Measurements from ENCODE around the gene C15orf62. TPM values are rescaled to one million over a fixed set of nuclear protein-coding genes. Genes with fewer than 3 reads are reported as not detected.

Gene C15orf62
- total and polyA plus RNA-seq, 4 donors: 0.17 to 6.0 (median 1.5) TPM

Small RNAs within 50 kb of the gene (small RNA-seq; reads per million reads assigned to genes)
- gene SUMO2P15 (ENCODE audit: low replicate concordance): not detected

Other genes with a start within 250 kb of the C15orf62 start
- gene CCDC32, start 204.9 kb upstream of the C15orf62 start, total RNA-seq: 10 to 100 TPM; 19.7 to 23.7 TPM
- 10 to 100 TPM; 29.9 to 31.6 TPM for gene CCDC32, start 204.9 kb upstream of the C15orf62 start, polyA plus RNA-seq (ENCODE audit: insufficient read length in 2 of 2)
- gene RPUSD2, start 200.7 kb upstream of the C15orf62 start, total RNA-seq: 10 to 100 TPM in 1 of 2 donors, 1 to 10 TPM in 1; 8.2 to 11.4 TPM
- 10 to 100 TPM; 11.3 to 12.0 TPM for gene RPUSD2, start 200.7 kb upstream of the C15orf62 start, polyA plus RNA-seq (ENCODE audit: insufficient read length in 2 of 2)
- 10 to 100 TPM; 11.2 to 13.7 TPM for gene KNL1, start 175.7 kb upstream of the C15orf62 start, total RNA-seq
- gene KNL1, start 175.7 kb upstream of the C15orf62 start, polyA plus RNA-seq (ENCODE audit: insufficient read length in 2 of 2): 1 to 10 TPM; 8.7 to 9.7 TPM
- 1 to 10 TPM; 2.5 to 3.7 TPM for gene RAD51, start 74.8 kb upstream of the C15orf62 start, total RNA-seq
- 1 to 10 TPM; 6.3 to 7.9 TPM for gene RAD51, start 74.8 kb upstream of the C15orf62 start, polyA plus RNA-seq (ENCODE audit: insufficient read length in 2 of 2)
- gene RMDN3, start 14.7 kb upstream of the C15orf62 start, total RNA-seq: 10 to 100 TPM; 18.1 to 30.6 TPM
- gene RMDN3, start 14.7 kb upstream of the C15orf62 start, polyA plus RNA-seq (ENCODE audit: insufficient read length in 2 of 2): 10 to 100 TPM; 50.0 to 53.1 TPM
- 10 to 100 TPM; 14.2 to 18.2 TPM for gene GCHFR, start 5.9 kb upstream of the C15orf62 start, total RNA-seq
- gene GCHFR, start 5.9 kb upstream of the C15orf62 start, polyA plus RNA-seq (ENCODE audit: insufficient read length in 2 of 2): 10 to 100 TPM; 25.6 to 29.1 TPM
- gene ZFYVE19, start 37.1 kb downstream of the C15orf62 start, total RNA-seq: 10 to 100 TPM; 25.2 to 28.0 TPM
- 10 to 100 TPM; 36.6 to 43.2 TPM for gene ZFYVE19, start 37.1 kb downstream of the C15orf62 start, polyA plus RNA-seq (ENCODE audit: insufficient read length in 2 of 2)
- gene DNAJC17, start 37.5 kb downstream of the C15orf62 start, total RNA-seq: 10 to 100 TPM; 12.8 to 47.4 TPM
- 10 to 100 TPM; 27.1 to 34.9 TPM for gene DNAJC17, start 37.5 kb downstream of the C15orf62 start, polyA plus RNA-seq (ENCODE audit: insufficient read length in 2 of 2)
- not detected for gene PPP1R14D, start 58.7 kb downstream of the C15orf62 start, total RNA-seq
- gene PPP1R14D, start 58.7 kb downstream of the C15orf62 start, polyA plus RNA-seq (ENCODE audit: insufficient read length in 2 of 2): under 1 TPM in 1 of 2 donors, not detected in 1; 0.36 TPM
- gene SPINT1, start 74.1 kb downstream of the C15orf62 start, total RNA-seq: 1 to 10 TPM; 2.9 to 4.5 TPM
- 1 to 10 TPM; 3.2 to 4.3 TPM for gene SPINT1, start 74.1 kb downstream of the C15orf62 start, polyA plus RNA-seq (ENCODE audit: insufficient read length in 2 of 2)
- 1 to 10 TPM; 1.7 to 2.8 TPM for gene RHOV, start 104.3 kb downstream of the C15orf62 start, total RNA-seq
- 10 to 100 TPM in 1 of 2 donors, 1 to 10 TPM in 1; 9.3 to 12.2 TPM for gene RHOV, start 104.3 kb downstream of the C15orf62 start, polyA plus RNA-seq (ENCODE audit: insufficient read length in 2 of 2)
- gene VPS18, start 124.5 kb downstream of the C15orf62 start, total RNA-seq: 10 to 100 TPM; 19.9 to 22.9 TPM
- gene VPS18, start 124.5 kb downstream of the C15orf62 start, polyA plus RNA-seq (ENCODE audit: insufficient read length in 2 of 2): 10 to 100 TPM; 21.3 to 23.1 TPM
- 1 to 10 TPM; 5.8 to 7.5 TPM for gene DLL4, start 159.4 kb downstream of the C15orf62 start, total RNA-seq
- 1 to 10 TPM; 5.6 to 8.5 TPM for gene DLL4, start 159.4 kb downstream of the C15orf62 start, polyA plus RNA-seq (ENCODE audit: insufficient read length in 2 of 2)
- 1 to 10 TPM; 3.6 to 4.6 TPM for gene CHAC1, start 183.5 kb downstream of the C15orf62 start, total RNA-seq
- gene CHAC1, start 183.5 kb downstream of the C15orf62 start, polyA plus RNA-seq (ENCODE audit: insufficient read length in 2 of 2): 10 to 100 TPM; 17.0 to 17.7 TPM

Data from spinal cord (tissue), 4 donors.